ENCODE results near the gene GNAI3.

DNA sequence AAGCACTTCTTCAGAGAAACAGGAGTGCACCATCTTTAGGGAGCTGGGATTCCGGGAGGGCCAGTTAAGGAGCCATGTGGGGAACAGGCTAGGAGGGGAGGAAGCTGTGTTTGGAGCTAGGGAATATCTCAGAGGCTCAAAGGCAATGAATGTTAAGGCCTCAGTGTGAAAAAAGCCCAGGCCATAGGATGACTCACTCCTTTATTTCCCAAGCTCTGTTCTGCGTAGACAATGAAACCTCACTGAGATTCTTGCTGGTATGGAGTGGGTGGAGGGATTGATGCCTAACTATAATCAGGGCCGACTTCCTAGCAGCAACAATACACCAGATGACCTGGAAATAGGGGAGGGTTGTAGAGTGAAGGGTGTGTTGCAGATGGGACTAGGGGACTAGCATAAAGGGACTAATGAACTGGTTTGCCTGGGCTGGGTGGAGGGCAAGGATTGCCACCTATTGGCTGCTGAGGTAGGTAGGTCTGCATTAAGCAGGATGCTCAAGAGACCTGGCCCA is 68.9 kb downstream of the GNAI3 start:
- no peak for TF ChIP-seq EZH2phosphoT487 (IDR thresholded peaks at IDR 0.05; ENCODE audit: borderline replicate concordance, low read depth, low read length)
- TF ChIP-seq, protein P1, sequence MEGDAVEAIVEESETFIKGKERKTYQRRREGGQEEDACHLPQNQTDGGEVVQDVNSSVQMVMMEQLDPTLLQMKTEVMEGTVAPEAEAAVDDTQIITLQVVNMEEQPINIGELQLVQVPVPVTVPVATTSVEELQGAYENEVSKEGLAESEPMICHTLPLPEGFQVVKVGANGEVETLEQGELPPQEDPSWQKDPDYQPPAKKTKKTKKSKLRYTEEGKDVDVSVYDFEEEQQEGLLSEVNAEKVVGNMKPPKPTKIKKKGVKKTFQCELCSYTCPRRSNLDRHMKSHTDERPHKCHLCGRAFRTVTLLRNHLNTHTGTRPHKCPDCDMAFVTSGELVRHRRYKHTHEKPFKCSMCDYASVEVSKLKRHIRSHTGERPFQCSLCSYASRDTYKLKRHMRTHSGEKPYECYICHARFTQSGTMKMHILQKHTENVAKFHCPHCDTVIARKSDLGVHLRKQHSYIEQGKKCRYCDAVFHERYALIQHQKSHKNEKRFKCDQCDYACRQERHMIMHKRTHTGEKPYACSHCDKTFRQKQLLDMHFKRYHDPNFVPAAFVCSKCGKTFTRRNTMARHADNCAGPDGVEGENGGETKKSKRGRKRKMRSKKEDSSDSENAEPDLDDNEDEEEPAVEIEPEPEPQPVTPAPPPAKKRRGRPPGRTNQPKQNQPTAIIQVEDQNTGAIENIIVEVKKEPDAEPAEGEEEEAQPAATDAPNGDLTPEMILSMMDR (conservative IDR thresholded peaks at IDR 0.05; ENCODE audit: low read length), result peak; percentile 45

Measured in OCI-LY7 (cell line).